CD4-positive, alpha-beta T cell treated with Interferon alpha-2 for 1 hour (primary cell): ENCODE results near the gene PGM2.

ENCODE experiments used
- DNase-seq, 2 donors: peaks; one replicate each; pipeline ENCODE4 v3.0.0-alpha.2; 2020 to 2022

PGM2 gene

DNA sequence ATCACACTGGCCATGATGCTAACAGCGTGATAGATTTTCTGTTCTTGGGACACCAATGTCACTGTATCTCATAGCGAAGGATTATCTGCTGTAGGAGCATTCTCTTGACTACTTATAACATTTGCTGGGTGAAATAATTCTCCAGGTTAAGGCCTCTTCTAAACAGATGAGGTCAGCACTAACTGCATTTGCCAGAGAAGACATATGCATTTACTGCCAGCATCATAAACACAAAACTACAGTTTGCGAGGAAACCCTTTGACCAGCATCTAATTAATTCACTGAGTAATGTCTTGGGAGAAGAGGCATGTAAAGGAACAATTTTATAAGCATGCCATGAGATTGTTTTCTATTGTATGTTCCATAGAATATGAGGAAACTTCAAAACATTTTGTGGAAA lies 78.3 kb downstream of the PGM2 start:
- DNase-seq, result no peak

DNA sequence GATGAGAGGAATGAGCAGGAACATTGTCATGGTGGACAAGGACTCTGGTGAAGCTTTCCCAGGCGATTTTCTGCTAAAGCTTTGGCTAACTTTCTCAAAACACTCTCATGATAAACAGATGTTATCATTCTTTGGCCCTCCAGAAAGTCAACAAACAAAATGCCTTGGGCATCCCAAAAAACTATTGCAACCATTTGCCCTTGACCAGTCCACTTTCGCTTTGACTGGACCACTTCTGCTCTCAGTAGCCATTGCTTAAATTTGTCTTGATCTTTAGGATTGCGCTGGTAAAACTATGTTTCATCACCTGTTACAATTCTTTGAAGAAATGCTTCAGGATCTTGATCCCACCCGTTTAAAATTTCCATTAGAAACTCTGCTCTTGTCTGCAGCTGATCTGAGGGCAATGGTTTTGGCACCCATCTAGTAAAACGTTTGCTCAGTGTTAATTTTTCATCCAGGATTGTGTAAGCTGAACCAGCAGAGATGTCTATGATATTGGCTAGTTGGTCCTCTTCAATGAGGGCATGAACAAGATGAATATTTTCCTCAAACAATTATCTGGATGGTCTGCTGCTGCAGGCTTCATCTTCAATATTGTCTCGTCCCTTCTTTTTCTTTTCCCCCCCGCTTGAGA lies 79.2 kb downstream of the PGM2 start:
- DNase-seq, result no peak

DNA sequence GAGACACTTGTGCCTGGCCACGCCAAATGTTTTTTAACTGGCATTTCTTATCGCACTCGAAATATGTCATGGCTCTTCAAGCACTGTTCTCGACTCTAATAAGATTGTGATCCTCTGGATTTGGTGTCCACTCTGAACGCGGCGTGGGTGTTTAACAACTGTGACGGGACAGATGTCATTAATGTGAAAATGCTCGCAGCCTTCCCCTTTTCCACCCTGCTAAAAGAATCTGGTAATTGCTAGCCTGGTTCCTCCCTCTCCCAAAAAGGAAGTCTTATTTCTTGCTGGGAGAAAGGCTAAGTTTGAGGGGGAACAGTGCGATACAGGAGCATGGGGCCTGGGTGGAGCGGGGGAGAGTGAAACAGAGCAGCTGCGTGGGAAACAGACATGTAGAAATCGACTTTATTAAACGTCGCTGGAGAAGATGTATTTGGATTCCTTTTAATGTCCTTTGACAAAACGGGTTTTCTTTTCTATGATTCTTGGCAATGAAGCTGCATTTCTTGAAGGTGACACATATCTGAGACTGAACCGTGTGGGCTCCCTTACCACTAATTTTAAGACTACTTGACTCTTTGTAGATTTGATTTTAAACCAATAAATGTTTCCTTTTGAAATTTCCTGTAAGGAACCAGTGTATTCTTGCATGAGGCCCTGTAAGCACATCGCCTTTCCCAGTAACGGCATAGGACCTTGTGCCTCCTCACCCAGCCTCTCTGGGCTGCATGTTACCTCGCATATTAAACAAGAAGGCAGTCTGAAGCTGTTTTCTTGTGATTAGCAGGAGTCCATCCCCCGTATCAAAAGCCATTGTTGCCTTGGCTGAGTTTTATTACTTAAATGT lies 82.2 kb downstream of the PGM2 start:
- no peak for DNase-seq

DNA sequence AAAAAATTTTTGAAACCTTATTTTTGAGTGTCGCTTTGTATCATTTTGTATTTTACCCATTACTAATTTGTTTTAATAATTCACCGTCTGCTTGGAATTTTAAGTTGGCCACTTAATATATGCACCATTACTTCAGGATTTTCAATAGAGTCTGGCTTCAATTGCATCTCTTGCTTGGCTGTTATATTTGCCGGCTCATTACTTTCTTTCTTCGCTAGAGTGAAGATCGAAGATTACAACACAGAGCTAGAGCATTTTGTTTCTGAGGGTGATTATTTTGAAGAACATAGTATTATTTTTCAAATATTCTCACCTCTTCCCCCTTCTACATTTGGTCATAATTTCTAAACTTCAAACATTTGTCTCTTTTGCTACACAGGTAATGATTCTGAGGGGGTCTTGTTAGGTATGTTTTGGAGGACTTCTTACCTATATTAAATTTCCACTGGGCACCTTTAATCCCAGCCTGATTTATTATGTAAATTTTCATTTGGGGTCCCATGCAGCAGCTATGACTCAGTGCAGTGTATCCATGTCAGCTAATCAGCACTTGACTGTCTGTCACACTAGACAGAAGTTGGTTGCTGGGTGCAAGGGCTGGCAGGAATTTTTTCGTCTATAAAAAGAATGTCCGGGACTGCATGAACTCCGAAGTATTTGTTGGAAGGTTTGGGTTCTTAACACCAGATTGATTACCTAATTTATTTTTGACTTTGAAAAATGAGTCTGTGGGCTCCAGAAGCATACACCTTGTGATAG lies 83.0 kb downstream of the PGM2 start:
- no peak for DNase-seq

DNA sequence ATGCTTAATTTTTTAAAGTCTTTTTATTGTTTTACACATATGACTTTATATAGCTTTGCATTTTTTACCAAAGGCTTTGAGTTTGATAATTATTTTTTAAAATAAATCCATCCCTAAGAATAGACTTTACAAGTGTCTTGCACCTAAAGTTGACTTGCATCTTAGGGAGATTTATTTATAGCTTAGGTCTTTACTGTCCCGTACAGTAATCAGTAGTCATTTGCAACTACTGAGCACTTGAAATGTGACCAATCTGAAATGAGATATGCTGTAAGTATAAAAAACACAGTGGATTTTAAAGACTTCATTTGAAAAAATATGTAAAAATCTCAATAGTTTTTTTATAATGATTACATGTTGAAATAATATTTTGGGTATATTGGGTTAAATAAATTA lies 83.6 kb downstream of the PGM2 start:
- no peak for DNase-seq
